RWPE2 (cell line): Measurements from ENCODE around the gene SLC7A6.

Source experiments
- ATAC-seq: fragments of 200-7000 bp; cut with Tn5 transposase; 3 replicates; pipeline ENCODE4 v1.9.1; 2021; ENCODE audit warnings: low read depth
- DNase-seq: peaks from one replicate; pipeline ENCODE4 v3.0.0-alpha.2; 2020; ENCODE audit warnings: low spot score
- H3K27ac ChIP-seq: fragments of 450-650 bp; 2 replicates; pipeline ENCODE4 v1.5.1; 2017; ENCODE audit warnings: mild to moderate bottlenecking; ENCODE audit not compliant: poor library complexity, severe bottlenecking
- H3K27me3 ChIP-seq: fragments of 250-450 bp; sonication (Bioruptor Pico); 2 replicates; pipeline ENCODE4 v1.5.1; 2021; ENCODE audit warnings: mild to moderate bottlenecking, moderate library complexity; ENCODE audit not compliant: insufficient read depth, poor library complexity, severe bottlenecking
- H3K36me3 ChIP-seq: fragments of 250-450 bp; sonication (Bioruptor Pico); 2 replicates; pipeline ENCODE4 v1.5.1; 2020; ENCODE audit warnings: low read depth, mild to moderate bottlenecking, moderate library complexity
- H3K4me1 ChIP-seq: fragments of 250-450 bp; sonication (Bioruptor Pico); 2 replicates; pipeline ENCODE4 v1.5.1; 2021; ENCODE audit warnings: mild to moderate bottlenecking, moderate library complexity; ENCODE audit not compliant: insufficient read depth, poor library complexity, severe bottlenecking
- H3K4me3 ChIP-seq: fragments of 250-450 bp; sonication (Bioruptor Pico); 2 replicates; pipeline ENCODE4 v1.5.1; 2021; ENCODE audit warnings: mild to moderate bottlenecking, moderate library complexity; ENCODE audit not compliant: severe bottlenecking
- H3K9me3 ChIP-seq: fragments of 250-450 bp; sonication (Bioruptor Pico); 2 replicates; pipeline ENCODE4 v1.5.1; 2021; ENCODE audit warnings: mild to moderate bottlenecking, moderate library complexity; ENCODE audit not compliant: severe bottlenecking
- TF ChIP-seq, protein P1 (sequence below): fragments of 450-650 bp; IDR thresholded peaks from one replicate; pipeline ENCODE4 v1.5.1; 2017; ENCODE audit warnings: mild to moderate bottlenecking, moderate library complexity; ENCODE audit not compliant: poor library complexity, severe bottlenecking

Gene SLC7A6

GRCh38 chr16:68344252-68344651, 79.9 kb downstream of the SLC7A6 start:
- no peaks in the 10 kb centered on the region for H3K4me1 ChIP-seq
- no peak overlapping the region for H3K27ac ChIP-seq
- no peaks in the 10 kb centered on the region for H3K9me3 ChIP-seq
- TF ChIP-seq, protein P1, sequence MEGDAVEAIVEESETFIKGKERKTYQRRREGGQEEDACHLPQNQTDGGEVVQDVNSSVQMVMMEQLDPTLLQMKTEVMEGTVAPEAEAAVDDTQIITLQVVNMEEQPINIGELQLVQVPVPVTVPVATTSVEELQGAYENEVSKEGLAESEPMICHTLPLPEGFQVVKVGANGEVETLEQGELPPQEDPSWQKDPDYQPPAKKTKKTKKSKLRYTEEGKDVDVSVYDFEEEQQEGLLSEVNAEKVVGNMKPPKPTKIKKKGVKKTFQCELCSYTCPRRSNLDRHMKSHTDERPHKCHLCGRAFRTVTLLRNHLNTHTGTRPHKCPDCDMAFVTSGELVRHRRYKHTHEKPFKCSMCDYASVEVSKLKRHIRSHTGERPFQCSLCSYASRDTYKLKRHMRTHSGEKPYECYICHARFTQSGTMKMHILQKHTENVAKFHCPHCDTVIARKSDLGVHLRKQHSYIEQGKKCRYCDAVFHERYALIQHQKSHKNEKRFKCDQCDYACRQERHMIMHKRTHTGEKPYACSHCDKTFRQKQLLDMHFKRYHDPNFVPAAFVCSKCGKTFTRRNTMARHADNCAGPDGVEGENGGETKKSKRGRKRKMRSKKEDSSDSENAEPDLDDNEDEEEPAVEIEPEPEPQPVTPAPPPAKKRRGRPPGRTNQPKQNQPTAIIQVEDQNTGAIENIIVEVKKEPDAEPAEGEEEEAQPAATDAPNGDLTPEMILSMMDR, result no peak
- ATAC-seq (no peak), DNase-seq (no peak)
- peaks cover 76% of the 10 kb centered on the region for H3K36me3 ChIP-seq
- no peak overlapping the region for H3K4me3 ChIP-seq
- H3K27me3 ChIP-seq, result no peaks in the 10 kb centered on the region

DNA sequence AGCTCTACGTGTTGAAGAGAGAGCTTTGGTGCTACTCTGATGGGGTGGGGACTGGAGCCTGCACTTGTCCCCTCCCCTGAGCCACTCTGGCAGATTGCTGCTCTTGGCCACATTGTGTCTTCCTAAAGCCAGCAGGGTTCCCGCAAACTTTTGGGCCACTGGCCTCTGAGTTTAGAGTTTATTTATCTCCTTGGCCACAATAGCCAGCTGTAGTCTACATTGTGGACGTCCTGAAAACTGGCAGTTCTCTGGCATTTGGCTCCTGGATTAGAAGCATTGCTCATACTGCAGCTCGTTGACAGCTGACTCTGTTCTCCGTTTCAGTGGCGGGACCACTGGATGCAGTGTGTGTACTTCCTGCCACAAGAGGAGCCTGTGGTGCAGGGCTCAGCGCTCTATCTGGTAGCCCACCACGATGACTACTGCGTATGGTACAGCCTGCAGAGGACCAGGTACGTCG, 81.1 kb downstream of the SLC7A6 start:
- Histone ChIP-seq H3K4me1 (no peaks in the 10 kb centered on the region), H3K4me3 (no peak overlapping the region), H3K9me3 (no peaks in the 10 kb centered on the region), H3K27me3 (no peaks in the 10 kb centered on the region), H3K27ac (no peak overlapping the region), H3K36me3 (peaks cover 71% of the 10 kb centered on the region)
- no peak for ATAC-seq
- no peak for DNase-seq
- TF ChIP-seq, protein P1, result no peak

DNA sequence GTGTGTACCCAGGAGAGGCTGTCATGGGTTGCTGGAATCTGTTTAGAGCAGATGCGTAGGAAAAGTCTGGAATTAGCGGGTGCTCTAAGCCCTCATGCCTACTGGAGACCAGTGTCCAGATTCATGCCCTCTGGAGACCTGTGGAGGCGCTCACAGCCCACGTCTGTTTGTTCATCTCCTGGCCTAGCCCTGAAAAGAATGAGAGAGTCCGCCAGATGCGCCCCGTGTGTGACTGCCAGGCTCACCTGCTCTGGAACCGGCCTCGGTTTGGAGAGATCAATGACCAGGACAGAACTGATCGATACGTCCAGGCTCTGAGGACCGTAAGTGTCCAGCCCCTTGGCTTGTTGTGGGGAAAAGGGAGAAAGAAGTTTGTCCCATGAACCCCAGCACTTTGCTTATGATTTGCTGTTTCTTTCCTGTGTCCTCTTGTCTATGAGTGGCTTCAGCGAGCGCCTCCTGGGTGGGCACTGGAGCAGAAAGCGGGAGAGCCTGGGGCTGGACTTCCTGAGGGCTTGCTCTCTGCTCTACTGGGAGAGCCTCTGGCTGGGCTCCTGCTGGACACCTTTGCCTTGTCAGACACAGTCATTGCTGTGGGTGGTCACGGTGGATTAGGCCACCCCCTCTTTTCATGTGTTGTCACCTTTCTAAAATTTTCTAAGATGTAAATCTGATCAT, 81.8 kb downstream of the SLC7A6 start:
- Histone ChIP-seq H3K27ac (no peak overlapping the region), H3K36me3 (peaks cover 68% of the 10 kb centered on the region), H3K9me3 (no peaks in the 10 kb centered on the region), H3K4me1 (no peaks in the 10 kb centered on the region), H3K27me3 (no peaks in the 10 kb centered on the region), H3K4me3 (no peak overlapping the region)
- no peak for DNase-seq
- TF ChIP-seq, protein P1, result no peak
- ATAC-seq, result no peak

DNA sequence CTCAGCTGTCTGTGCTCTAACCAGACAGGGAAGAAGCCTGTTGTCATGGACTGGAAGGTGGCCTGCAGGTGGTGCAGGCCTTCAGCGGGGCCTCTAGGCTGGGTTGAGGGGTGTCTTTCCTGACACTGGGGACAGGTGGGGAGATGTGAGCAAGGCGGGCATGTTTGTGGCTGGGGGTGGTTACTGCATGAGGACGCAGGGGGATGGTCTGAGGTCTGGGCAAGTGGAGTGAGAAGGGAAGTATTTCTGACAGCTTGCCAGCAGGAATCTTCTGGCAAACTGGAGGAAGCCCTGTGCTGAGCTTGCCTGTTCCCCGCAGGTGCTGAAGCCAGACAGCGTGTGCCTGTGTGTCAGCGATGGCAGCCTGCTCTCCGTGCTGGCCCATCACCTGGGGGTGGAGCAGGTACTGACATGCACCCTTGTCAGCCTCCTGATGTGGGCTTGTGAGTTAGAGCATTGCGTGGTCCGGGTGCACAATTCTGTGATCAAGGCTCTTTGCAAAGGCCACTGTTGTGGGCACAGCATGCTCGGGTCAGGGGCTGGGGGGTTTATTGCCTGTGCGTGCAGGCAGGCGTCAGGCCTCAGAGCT, 82.7 kb downstream of the SLC7A6 start:
- no peaks in the 10 kb centered on the region for H3K27me3 ChIP-seq
- TF ChIP-seq, protein P1, result no peak
- ATAC-seq (no peak), DNase-seq (no peak)
- H3K36me3 ChIP-seq, result peaks cover 59% of the 10 kb centered on the region
- no peaks in the 10 kb centered on the region for H3K9me3 ChIP-seq
- no peaks in the 10 kb centered on the region for H3K4me1 ChIP-seq
- no peak overlapping the region for H3K4me3 ChIP-seq
- H3K27ac ChIP-seq, result no peak overlapping the region

DNA sequence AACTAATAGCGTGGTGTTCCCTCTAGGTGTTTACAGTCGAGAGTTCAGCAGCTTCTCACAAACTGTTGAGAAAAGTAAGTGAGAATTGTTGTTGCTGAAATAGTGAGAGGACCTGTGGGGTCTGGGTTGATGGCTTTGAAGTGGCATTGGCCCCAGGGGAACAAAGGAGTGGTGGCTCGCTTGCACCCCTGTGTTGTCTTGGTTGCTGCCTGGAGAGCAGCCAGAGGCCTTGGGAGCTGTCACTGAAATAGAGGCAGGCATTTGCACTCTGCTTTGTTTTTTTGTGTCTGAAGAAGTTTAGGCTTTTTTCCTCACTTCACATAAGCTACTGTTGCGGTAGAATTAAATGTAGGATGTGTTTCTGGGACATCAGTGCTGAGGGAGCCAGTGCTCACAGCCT, 83.3 kb downstream of the SLC7A6 start:
- Histone ChIP-seq H3K4me3 (no peak overlapping the region), H3K4me1 (no peaks in the 10 kb centered on the region), H3K9me3 (no peaks in the 10 kb centered on the region), H3K27ac (no peak overlapping the region), H3K36me3 (peaks cover 59% of the 10 kb centered on the region), H3K27me3 (no peaks in the 10 kb centered on the region)
- TF ChIP-seq, protein P1, result no peak
- ATAC-seq (no peak), DNase-seq (no peak)
